ENCODE measurements around the gene NUP62CL. TPM values are rescaled to one million over a fixed set of nuclear protein-coding genes. Genes with fewer than 3 reads are reported as not detected.

NUP62CL gene
- total RNA-seq, 2 donors from 2014 or later = 6.4 to 12.5 TPM

- TF ChIP-seq CTCF (conservative IDR thresholded peaks at IDR 0.05) = no peak
- H3K9me3 Mint-ChIP-seq = peaks cover 23% of the 10 kb centered on the region
- DNase-seq = no peak
- no peaks in the 10 kb centered on the region for H3K36me3 Mint-ChIP-seq (ENCODE audit: low read depth)
- H3K4me1 ChIP-seq (ENCODE audit: control insufficient read depth, insufficient read depth, low read length) = no peaks in the 10 kb centered on the region
- no peak overlapping the region for H3K27ac Mint-ChIP-seq
- H3K36me3 ChIP-seq (ENCODE audit: control insufficient read depth, insufficient read depth, low read length) = no peaks in the 10 kb centered on the region
- H3K27me3 ChIP-seq (ENCODE audit: control insufficient read depth, insufficient read depth, low read length, poor library complexity, severe bottlenecking) = no peaks in the 10 kb centered on the region
- no peaks in the 10 kb centered on the region for H3K9me3 ChIP-seq (ENCODE audit: control insufficient read depth, low read length)
- no peaks in the 10 kb centered on the region for H3K27me3 Mint-ChIP-seq (ENCODE audit: insufficient read depth)
- H3K4me3 Mint-ChIP-seq = no peak overlapping the region
- no peak overlapping the region for H3K27ac ChIP-seq (ENCODE audit: low read depth, low read length)
- WGBS, 2 experiments (ENCODE audit: insufficient coverage in 1 of 2, insufficient read length in 1 of 2) = 85 to 96% methylated on average over 3 to 7 of the region's 9 CpGs
- H3K9ac ChIP-seq (ENCODE audit: extremely low read depth, low read length, poor library complexity, severe bottlenecking) = no peak overlapping the region
- H3K4me1 Mint-ChIP-seq = peaks cover 4% of the 10 kb centered on the region
- H3K4me3 ChIP-seq (ENCODE audit: low read length) = no peak overlapping the region
These were observed 1.7 kb upstream of the NUP62CL start for GRCh38 chrX:107207943-107208342.

- Histone ChIP-seq H3K4me1 (ENCODE audit: control insufficient read depth, insufficient read depth, low read length) (no peaks in the 10 kb centered on the region), H3K36me3 (ENCODE audit: control insufficient read depth, insufficient read depth, low read length) (no peaks in the 10 kb centered on the region), H3K9ac (ENCODE audit: extremely low read depth, low read length, poor library complexity, severe bottlenecking) (no peak overlapping the region), H3K27me3 (ENCODE audit: control insufficient read depth, insufficient read depth, low read length, poor library complexity, severe bottlenecking) (no peaks in the 10 kb centered on the region), H3K4me3 (ENCODE audit: low read length) (no peak overlapping the region), H3K27ac (ENCODE audit: low read depth, low read length) (no peak overlapping the region), H3K9me3 (ENCODE audit: control insufficient read depth, low read length) (no peaks in the 10 kb centered on the region)
- no peak for DNase-seq
- Mint-ChIP-seq H3K27me3 (ENCODE audit: insufficient read depth) (no peaks in the 10 kb centered on the region), H3K4me1 (peaks cover 4% of the 10 kb centered on the region), H3K4me3 (no peak overlapping the region), H3K27ac (no peak overlapping the region), H3K9me3 (peaks cover 23% of the 10 kb centered on the region), H3K36me3 (ENCODE audit: low read depth) (no peaks in the 10 kb centered on the region)
- TF ChIP-seq CTCF (conservative IDR thresholded peaks at IDR 0.05) = no peak
- 84 to 100% methylated on average over 2 to 7 of the region's 7 CpGs for WGBS, 2 experiments (ENCODE audit: insufficient coverage in 1 of 2, insufficient read length in 1 of 2)
These were observed 856 bp upstream of the NUP62CL start for GRCh38 chrX:107207089-107207488.

- no peak for TF ChIP-seq CTCF (conservative IDR thresholded peaks at IDR 0.05)
- no peak for DNase-seq
- H3K4me3 Mint-ChIP-seq = peak overlapping the region; percentile 82
- no peaks in the 10 kb centered on the region for H3K36me3 Mint-ChIP-seq (ENCODE audit: low read depth)
- H3K9me3 ChIP-seq (ENCODE audit: control insufficient read depth, low read length) = no peaks in the 10 kb centered on the region
- no peaks in the 10 kb centered on the region for H3K27me3 Mint-ChIP-seq (ENCODE audit: insufficient read depth)
- H3K9me3 Mint-ChIP-seq = peaks cover 23% of the 10 kb centered on the region
- H3K4me1 Mint-ChIP-seq = peaks cover 4% of the 10 kb centered on the region
- H3K9ac ChIP-seq (ENCODE audit: extremely low read depth, low read length, poor library complexity, severe bottlenecking) = no peak overlapping the region
- H3K27me3 ChIP-seq (ENCODE audit: control insufficient read depth, insufficient read depth, low read length, poor library complexity, severe bottlenecking) = no peaks in the 10 kb centered on the region
- H3K4me1 ChIP-seq (ENCODE audit: control insufficient read depth, insufficient read depth, low read length) = no peaks in the 10 kb centered on the region
- 61% methylated on average over 8 of the region's 9 CpGs; no CpG with 5 or more reads in 1 of the 2 experiments for WGBS, 2 experiments (ENCODE audit: insufficient coverage in 1 of 2, insufficient read length in 1 of 2)
- no peak overlapping the region for H3K27ac Mint-ChIP-seq
- peak overlapping the region; percentile 83 for H3K4me3 ChIP-seq (ENCODE audit: low read length)
- no peak overlapping the region for H3K27ac ChIP-seq (ENCODE audit: low read depth, low read length)
- H3K36me3 ChIP-seq (ENCODE audit: control insufficient read depth, insufficient read depth, low read length) = no peaks in the 10 kb centered on the region
These were observed 448 bp upstream of the NUP62CL start for GRCh38 chrX:107206697-107207065.

Measured in endodermal cell (in vitro differentiated cells).